ENCODE measurements around the gene USP11.

GRCh38 chrX:47226531-47227333, 6.1 kb upstream of the USP11 start:
- TF ChIP-seq POLR2AphosphoS5 (IDR thresholded peaks at IDR 0.05; ENCODE audit: borderline replicate concordance, low read depth, low read length) = no peak
- TF ChIP-seq EZH2 (IDR thresholded peaks at IDR 0.05) = no peak
- no peak for TF ChIP-seq FOXP2 (optimal IDR thresholded peaks at IDR 0.05; ENCODE audit: control extremely low read depth, extremely low read length, insufficient read depth)

All from SK-N-MC (cell line).